K562 (cell line): ENCODE measurements around the gene SUB1. TPM values are rescaled to one million over a fixed set of nuclear protein-coding genes. Genes with fewer than 3 reads are reported as not detected.
A peak's percentile ranks its signal among the peaks of the same experiment; 100 is the strongest.

Experiments
- CBX3 ChIP-seq, 2 experiments: IDR thresholded peaks; 1 replicate in 1 of 2; 2 replicates in 1 of 2; pipeline ENCODE4 v1.6.1; 2012; ENCODE audit warnings: inconsistent platforms in 2 of 2, low read length in 2 of 2, borderline replicate concordance in 1 of 2, control low read depth in 1 of 2
- CBX5 ChIP-seq: IDR thresholded peaks from 2 replicates; pipeline ENCODE4 v1.6.1; 2014; ENCODE audit warnings: low read depth, borderline replicate concordance
- CLOCK ChIP-seq: fragments of 250-450 bp; sonication (Bioruptor Pico); IDR thresholded peaks from 2 replicates; pipeline ENCODE4 v1.4.0; 2020; ENCODE audit warnings: mild to moderate bottlenecking, moderate library complexity, borderline replicate concordance
- PCBP2 ChIP-seq: fragments of 200-400 bp; formaldehyde crosslinking; IDR thresholded peaks from 2 replicates; pipeline ENCODE4 v1.6.1; 2018; ENCODE audit warnings: low read length, low read depth, mild to moderate bottlenecking, moderate library complexity; ENCODE audit not compliant: poor library complexity, severe bottlenecking
- PHB ChIP-seq: fragments of 250-450 bp; sonication (Bioruptor Pico); IDR thresholded peaks from 2 replicates; pipeline ENCODE4 v1.5.0; 2021
- REST ChIP-seq, 2 experiments: fragments of 450-650 bp; formaldehyde crosslinking in 1 of 2; IDR thresholded peaks; 2 replicates each; pipeline versions ENCODE4 v1.4.0 to v1.6.1; 2014 to 2020; ENCODE audit warnings: mild to moderate bottlenecking in 2 of 2, borderline replicate concordance in 1 of 2, low read depth in 1 of 2
- SNAPC5 ChIP-seq: fragments of 250-450 bp; sonication (Bioruptor Pico); IDR thresholded peaks from 2 replicates; pipeline ENCODE4 v1.8.0; 2021; ENCODE audit warnings: moderate library complexity, mild to moderate bottlenecking, inconsistent platforms
- ZNF124 ChIP-seq: sonication (generic); formaldehyde crosslinking; IDR thresholded peaks from 2 replicates; pipeline ENCODE4 v1.8.1; 2022; ENCODE audit warnings: missing genetic modification reagents
- ZNF280A ChIP-seq: fragments of 450-650 bp; IDR thresholded peaks from 2 replicates; pipeline ENCODE4 v1.6.1; 2018; ENCODE audit warnings: mild to moderate bottlenecking, low read depth; ENCODE audit not compliant: partially characterized antibody
- ZNF512 ChIP-seq: IDR thresholded peaks from 2 replicates; pipeline ENCODE4 v1.6.1; 2016; ENCODE audit warnings: missing genetic modification characterization, missing compliant biosample characterization
- polyA plus RNA-seq, 8 experiments: library from polyadenylated mRNA; depleted of rRNA in 4 of 8; stranded (reverse) in 5 of 8; unstranded in 3 of 8; fragments of >200 nt; fragmentation: Nextera tagmentation in 2 of 8; fragmentation: Illumina TruSeq in 1 of 8; extraction: Ambion mirVana in 2 of 8; extraction: Trizol in 1 of 8; gene quantifications; 2 replicates each; pipeline versions ENCODE4 v1.2.1 to v1.2.3, GENCODE V29; 2011 to 2014; ENCODE audit warnings: inconsistent platforms in 1 of 8, missing spikeins in 1 of 8
- total RNA-seq, 7 experiments: library from RNA; depleted of rRNA in 6 of 7; stranded (reverse); fragments of >200 nt in 6 of 7; fragmentation: Illumina TruSeq in 2 of 7; extraction: Trizol in 2 of 7; gene quantifications; 2 replicates each; pipeline versions ENCODE4 v1.2.1 to v1.2.3, GENCODE V29; 2011 to 2021; ENCODE audit warnings: low replicate concordance in 1 of 7

The SUB1 gene
- total and polyA plus RNA-seq, 9 of the 15 experiments (the other 6 are each of a cell fraction or from before 2014, with no cell fraction given): 336 to 1,031 (median 700) TPM

- TF ChIP-seq PCBP2 (no peak), ZNF280A (no peak), ZNF512 (peak; percentile 62), CBX5 (no peak), REST (IDR thresholded peaks at IDR 0.05; ENCODE audit: borderline replicate concordance) (peak; percentile 60; the same call in 1 of the 2 replicates), REST (CRISPR knock-in tag; IDR thresholded peaks at IDR 0.05; ENCODE audit: low read depth) (no peak), SNAPC5 (CRISPR knock-in tag) (no peak), CBX3 (IDR thresholded peaks at IDR 0.05; ENCODE audit: borderline replicate concordance in 1 of 2, low read length in 2 of 2) (peak in 1 of 2 experiments; percentile 89; a peak in 2 of 3 replicates), PHB (CRISPR knock-in tag) (no peak), ZNF124 (no peak), CLOCK (no peak)
Observed at GRCh38 chr5:32589942-32590869, 4.8 kb downstream of the SUB1 start (continued).
